Esophagus muscularis mucosa (tissue), 3 donors: ENCODE results near the gene STX8.

Experiments
- CTCF ChIP-seq, 3 experiments: fragments of 200-600 bp in 2 of 3; fragments of 450-650 bp in 1 of 3; sonication (generic) in 2 of 3; IDR thresholded peaks; one replicate each; pipeline ENCODE4 v1.5.1; 2017 to 2019; ENCODE audit warnings: antibody characterized with exemption in 3 of 3, mild to moderate bottlenecking in 2 of 3, moderate library complexity in 1 of 3
- POLR2A ChIP-seq: fragments of 450-650 bp; IDR thresholded peaks from one replicate; pipeline ENCODE4 v1.6.1; 2017; ENCODE audit warnings: antibody characterized with exemption, moderate library complexity, mild to moderate bottlenecking, low read depth
- POLR2AphosphoS5 ChIP-seq, 2 donors: sonication (generic); formaldehyde crosslinking; IDR thresholded peaks; one replicate each; pipeline ENCODE4 v1.6.1; 2017; ENCODE audit warnings: antibody characterized with exemption in 2 of 2

DNA sequence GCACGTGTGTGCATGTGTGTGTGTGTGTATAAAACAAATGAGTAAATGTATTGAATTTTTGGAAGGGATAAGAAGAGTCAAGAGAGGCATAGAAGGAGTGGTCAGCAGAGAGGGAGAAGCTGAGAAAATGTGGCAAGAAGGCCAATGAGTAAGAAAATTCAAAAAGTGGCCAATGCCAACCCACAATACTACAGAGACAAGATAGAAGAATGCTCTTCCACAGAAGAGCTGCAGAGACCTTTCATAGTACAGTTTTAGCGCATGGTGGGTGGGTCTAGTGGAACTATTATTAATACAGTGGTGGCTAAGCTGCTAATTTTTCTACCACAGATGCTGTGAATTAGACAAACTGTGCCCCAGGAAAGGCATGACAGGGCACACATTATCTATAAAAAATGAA is 320.8 kb downstream of the STX8 start:
- TF ChIP-seq POLR2AphosphoS5 (IDR thresholded peaks at IDR 0.05): no peak
- TF ChIP-seq CTCF (IDR thresholded peaks at IDR 0.05): no peak
- TF ChIP-seq POLR2A: no peak
